Fibroblast of mammary gland (primary cell): ENCODE measurements around the gene NDUFC1.

ENCODE experiments used
- DNase-seq: peaks from one replicate; pipeline ENCODE4 v3.0.0-alpha.2; 2010; ENCODE audit warnings: low read depth
- H3K4me3 ChIP-seq: 2 replicates; pipeline ENCODE4 v1.5.1; 2011; ENCODE audit warnings: low read depth, mild to moderate bottlenecking, low read length, moderate library complexity; ENCODE audit not compliant: control insufficient read depth
- TF ChIP-seq, protein P1 (sequence below): conservative IDR thresholded peaks from 2 replicates; pipeline ENCODE4 v1.5.1; 2011; ENCODE audit warnings: low read depth, low read length, inconsistent platforms; ENCODE audit not compliant: control insufficient read depth, insufficient read depth

NDUFC1 gene

DNA sequence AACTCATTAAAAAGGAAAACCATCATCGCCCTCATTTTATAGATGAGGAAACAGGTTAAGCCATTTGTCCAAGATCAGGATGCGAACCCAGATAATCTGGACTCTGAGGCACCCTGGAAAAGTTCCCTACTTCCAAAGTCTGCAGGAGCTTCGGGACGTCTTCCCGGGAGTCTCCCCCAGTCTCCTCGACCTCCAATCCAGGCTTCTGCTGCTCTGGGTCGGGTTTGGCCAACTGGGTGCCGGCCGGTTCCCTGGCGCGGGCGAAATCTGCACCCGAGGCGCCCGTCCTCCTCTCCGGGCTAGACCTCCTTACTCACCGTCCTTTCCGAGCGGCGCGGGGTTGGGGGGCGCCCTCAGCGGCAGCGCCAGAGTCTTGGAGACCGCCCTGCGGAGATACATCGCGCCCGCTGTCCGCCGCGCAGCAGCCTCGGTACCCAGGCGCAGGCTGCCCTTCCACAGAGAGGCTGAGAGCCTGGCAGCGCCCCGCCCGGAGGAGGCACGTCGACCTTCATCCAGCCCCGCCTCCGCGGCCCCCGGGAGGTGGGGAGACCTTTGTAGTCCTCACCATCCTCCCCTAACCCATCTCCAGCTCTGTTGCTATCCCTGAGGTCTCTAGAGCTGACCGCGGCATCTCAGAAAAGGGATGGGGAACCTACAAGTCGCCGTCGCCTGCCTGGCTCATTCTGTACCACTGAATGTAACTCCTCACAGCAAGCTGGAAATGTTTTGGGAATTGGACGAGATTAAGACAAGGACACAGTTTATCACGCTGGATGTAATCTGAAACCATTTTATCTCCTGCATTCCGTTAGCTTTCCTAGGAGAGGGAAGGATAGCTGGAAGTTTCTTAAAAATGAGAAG lies 22.3 kb downstream of the NDUFC1 start, which contains the start of gene MGARP:
Gene MGARP (minus strand): TSS at position 466 of the 861 bp plus-strand sequence. CDS start 67 bp downstream, at position 399.
- H3K4me3 ChIP-seq = peak within 1 kb of the TSS; percentile 61
- DNase-seq = peak; percentile 35
- TF ChIP-seq, protein P1, sequence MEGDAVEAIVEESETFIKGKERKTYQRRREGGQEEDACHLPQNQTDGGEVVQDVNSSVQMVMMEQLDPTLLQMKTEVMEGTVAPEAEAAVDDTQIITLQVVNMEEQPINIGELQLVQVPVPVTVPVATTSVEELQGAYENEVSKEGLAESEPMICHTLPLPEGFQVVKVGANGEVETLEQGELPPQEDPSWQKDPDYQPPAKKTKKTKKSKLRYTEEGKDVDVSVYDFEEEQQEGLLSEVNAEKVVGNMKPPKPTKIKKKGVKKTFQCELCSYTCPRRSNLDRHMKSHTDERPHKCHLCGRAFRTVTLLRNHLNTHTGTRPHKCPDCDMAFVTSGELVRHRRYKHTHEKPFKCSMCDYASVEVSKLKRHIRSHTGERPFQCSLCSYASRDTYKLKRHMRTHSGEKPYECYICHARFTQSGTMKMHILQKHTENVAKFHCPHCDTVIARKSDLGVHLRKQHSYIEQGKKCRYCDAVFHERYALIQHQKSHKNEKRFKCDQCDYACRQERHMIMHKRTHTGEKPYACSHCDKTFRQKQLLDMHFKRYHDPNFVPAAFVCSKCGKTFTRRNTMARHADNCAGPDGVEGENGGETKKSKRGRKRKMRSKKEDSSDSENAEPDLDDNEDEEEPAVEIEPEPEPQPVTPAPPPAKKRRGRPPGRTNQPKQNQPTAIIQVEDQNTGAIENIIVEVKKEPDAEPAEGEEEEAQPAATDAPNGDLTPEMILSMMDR = no peak

GRCh38 chr4:139278912-139279759 lies 23.1 kb downstream of the NDUFC1 start:
- DNase-seq = peak; percentile 5
- peak overlapping the region; percentile 61 for H3K4me3 ChIP-seq
- TF ChIP-seq, protein P1 = no peak

- TF ChIP-seq, protein P1 = no peak
- no peak for DNase-seq
- H3K4me3 ChIP-seq = no peak overlapping the region
These were observed 23.8 kb downstream of the NDUFC1 start for GRCh38 chr4:139278485-139278884.

DNA sequence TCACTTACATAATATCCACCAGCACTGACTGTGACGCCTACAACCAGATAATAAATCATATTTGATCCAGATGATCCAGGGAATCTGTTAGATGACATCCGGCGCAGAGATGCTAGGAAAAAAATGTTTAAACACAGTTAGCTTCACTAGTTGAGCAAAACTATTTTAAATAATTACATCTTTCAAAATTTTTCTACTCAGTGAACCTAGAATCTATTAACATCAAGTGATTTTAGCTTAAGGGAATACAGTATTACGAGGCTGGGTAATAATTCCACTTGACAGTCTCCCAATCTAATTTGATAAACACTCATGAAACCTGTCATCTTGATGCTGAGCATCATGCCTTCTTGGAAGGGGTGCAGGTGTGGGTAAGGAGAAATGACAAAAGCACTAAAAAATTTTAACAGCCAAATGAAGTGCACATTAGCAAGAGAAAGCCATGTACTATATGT lies 27.0 kb downstream of the NDUFC1 start:
- TF ChIP-seq, protein P1 = no peak
- H3K4me3 ChIP-seq = no peak overlapping the region
- DNase-seq = no peak

GRCh38 chr4:139274790-139275189 lies 27.5 kb downstream of the NDUFC1 start:
- DNase-seq = no peak
- TF ChIP-seq, protein P1 = no peak
- H3K4me3 ChIP-seq = no peak overlapping the region

DNA sequence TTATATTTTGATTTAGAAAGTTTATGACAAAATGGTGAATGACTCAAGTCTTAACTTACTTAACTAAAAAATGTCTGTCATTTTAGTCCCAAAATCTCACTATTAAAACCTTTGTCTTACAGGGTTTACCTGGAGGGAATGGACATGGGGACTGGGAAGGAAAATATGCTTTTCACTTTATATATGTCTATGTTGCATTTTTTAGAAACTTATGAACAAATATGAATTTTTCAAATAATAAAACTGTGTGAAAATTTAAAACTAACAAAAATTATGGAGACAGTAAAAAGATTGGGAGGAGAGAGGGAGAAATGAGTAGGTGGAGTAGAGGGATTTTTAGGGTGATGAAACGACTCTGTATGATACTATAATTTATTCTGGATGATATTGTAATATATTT lies 28.4 kb downstream of the NDUFC1 start:
- no peak overlapping the region for H3K4me3 ChIP-seq
- TF ChIP-seq, protein P1 = no peak

More for the DNA sequence above, 28.4 kb downstream of the NDUFC1 start:
- no peak for DNase-seq
